ENCODE results near the gene MET.

MET gene

GRCh38 chr7:116679500-116679899, 7.5 kb downstream of the MET start:
- H2AFZ ChIP-seq (ENCODE audit: low read depth, low read length, severe bottlenecking), result no peak overlapping the region
- H3K79me2 ChIP-seq (ENCODE audit: insufficient read depth, low read length), result no peaks in the 10 kb centered on the region
- TF ChIP-seq EZH2phosphoT487 (conservative IDR thresholded peaks at IDR 0.05; ENCODE audit: low read length) (no peak), CTCF (IDR thresholded peaks at IDR 0.05; ENCODE audit: insufficient read depth, low read length, poor library complexity, severe bottlenecking) (no peak)
- H3F3A ChIP-seq (ENCODE audit: insufficient read depth), result no peaks in the 10 kb centered on the region
- no peak overlapping the region for H3K9ac ChIP-seq (ENCODE audit: low read length)
- H3K27me3 ChIP-seq (ENCODE audit: low read length), result no peaks in the 10 kb centered on the region
- no peaks in the 10 kb centered on the region for H3K36me3 ChIP-seq (ENCODE audit: low read length)
- H4K20me1 ChIP-seq (ENCODE audit: low read depth, low read length), result no peaks in the 10 kb centered on the region
- no peak overlapping the region for H3K4me2 ChIP-seq (ENCODE audit: low read depth, low read length, poor library complexity, severe bottlenecking)
- H3K4me3 ChIP-seq (ENCODE audit: insufficient read depth, low read length, poor library complexity, severe bottlenecking), result no peak overlapping the region
- no peaks in the 10 kb centered on the region for H3K9me2 ChIP-seq (replicated peaks; ENCODE audit: insufficient read depth, low read length)
- no peaks in the 10 kb centered on the region for H3K9me3 ChIP-seq (ENCODE audit: insufficient read depth, low read length)
- no peak overlapping the region for H3K27ac ChIP-seq (ENCODE audit: low read depth, low read length)

GRCh38 chr7:116683786-116684185, 11.8 kb downstream of the MET start:
- Histone ChIP-seq H4K20me1 (ENCODE audit: low read depth, low read length) (no peaks in the 10 kb centered on the region), H3K27ac (ENCODE audit: low read depth, low read length) (no peak overlapping the region), H3K4me3 (ENCODE audit: insufficient read depth, low read length, poor library complexity, severe bottlenecking) (no peak overlapping the region), H3K9me2 (replicated peaks; ENCODE audit: insufficient read depth, low read length) (no peaks in the 10 kb centered on the region), H3K27me3 (ENCODE audit: low read length) (no peaks in the 10 kb centered on the region), H3K79me2 (ENCODE audit: insufficient read depth, low read length) (no peaks in the 10 kb centered on the region), H2AFZ (ENCODE audit: low read depth, low read length, severe bottlenecking) (no peak overlapping the region), H3K4me2 (ENCODE audit: low read depth, low read length, poor library complexity, severe bottlenecking) (no peak overlapping the region), H3K9me3 (ENCODE audit: insufficient read depth, low read length) (no peaks in the 10 kb centered on the region), H3K36me3 (ENCODE audit: low read length) (no peaks in the 10 kb centered on the region), H3K9ac (ENCODE audit: low read length) (no peak overlapping the region), H3F3A (ENCODE audit: insufficient read depth) (no peaks in the 10 kb centered on the region)
- no peak for TF ChIP-seq CTCF (IDR thresholded peaks at IDR 0.05; ENCODE audit: insufficient read depth, low read length, poor library complexity, severe bottlenecking)
- no peak for TF ChIP-seq EZH2phosphoT487 (conservative IDR thresholded peaks at IDR 0.05; ENCODE audit: low read length)

- Histone ChIP-seq H3K79me2 (ENCODE audit: insufficient read depth, low read length) (no peaks in the 10 kb centered on the region), H3K9me2 (replicated peaks; ENCODE audit: insufficient read depth, low read length) (no peaks in the 10 kb centered on the region), H3K4me3 (ENCODE audit: insufficient read depth, low read length, poor library complexity, severe bottlenecking) (no peak overlapping the region), H3K27me3 (ENCODE audit: low read length) (no peaks in the 10 kb centered on the region), H3K27ac (ENCODE audit: low read depth, low read length) (no peak overlapping the region), H4K20me1 (ENCODE audit: low read depth, low read length) (no peaks in the 10 kb centered on the region), H3K9ac (ENCODE audit: low read length) (no peak overlapping the region), H3F3A (ENCODE audit: insufficient read depth) (no peaks in the 10 kb centered on the region), H3K9me3 (ENCODE audit: insufficient read depth, low read length) (no peaks in the 10 kb centered on the region), H3K36me3 (ENCODE audit: low read length) (no peaks in the 10 kb centered on the region), H2AFZ (ENCODE audit: low read depth, low read length, severe bottlenecking) (no peak overlapping the region), H3K4me2 (ENCODE audit: low read depth, low read length, poor library complexity, severe bottlenecking) (no peak overlapping the region)
- TF ChIP-seq CTCF (IDR thresholded peaks at IDR 0.05; ENCODE audit: insufficient read depth, low read length, poor library complexity, severe bottlenecking) (no peak), EZH2phosphoT487 (conservative IDR thresholded peaks at IDR 0.05; ENCODE audit: low read length) (no peak)
These were observed 14.0 kb downstream of the MET start for GRCh38 chr7:116686033-116686432.

Measured in SU-DHL-6 (cell line).